Endothelial cell of umbilical vein (primary cell): Measurements from ENCODE around the gene RFX1. TPM values are rescaled to one million over a fixed set of nuclear protein-coding genes. Genes with fewer than 3 reads are reported as not detected.

Experiments used
- BruUV-seq: library from RNA; stranded (reverse); fragments of 400-500 nt; replicated peaks from 2 replicates; lab custom pipeline; 2021; lab: Mats Ljungman, UMichigan
- CTCF ChIA-PET: fragments of 300-600, 350-600 bp; sonication (Branson Sonifier 250); formaldehyde crosslinking; loops from one replicate; lab custom pipeline; 2021; ENCODE audit warnings: antibody characterized with exemption, inconsistent platforms; lab: Charles Lee
- POLR2A ChIA-PET: fragments of 300-600, 350-600 bp; sonication (Branson Sonifier 250); formaldehyde crosslinking; loops from one replicate; lab custom pipeline; 2021; ENCODE audit warnings: antibody characterized with exemption, inconsistent platforms; lab: Charles Lee
- DNase-seq: peaks from one replicate; pipeline ENCODE4 v3.0.0-alpha.2; 2011; ENCODE audit warnings: low read depth, low spot score
- FAIRE-seq: peaks from 2 replicates; lab custom pipeline; 2011; peaks lifted over from hg19 to GRCh38; lab: Jason Lieb, UNC
- H2AFZ ChIP-seq: 2 replicates; pipeline ENCODE4 v1.6.0; 2012; ENCODE audit warnings: low read depth, low read length, control low read depth, inconsistent platforms
- H3K27ac ChIP-seq: 2 replicates; pipeline ENCODE4 v1.5.1; 2011; ENCODE audit warnings: low read depth, mild to moderate bottlenecking, control low read depth, low read length, moderate library complexity; ENCODE audit not compliant: insufficient read depth
- H3K27me3 ChIP-seq, 2 experiments: 2 replicates each; pipeline versions ENCODE4 v1.6.0 to v1.6.1; 2011; ENCODE audit warnings: low read length in 2 of 2, mixed read lengths in 1 of 2; ENCODE audit not compliant: control insufficient read depth in 2 of 2, insufficient read depth in 2 of 2
- H3K36me3 ChIP-seq, 2 experiments: 2 replicates in 1 of 2; 3 replicates in 1 of 2; pipeline ENCODE4 v1.5.1; 2011; ENCODE audit warnings: low read length in 2 of 2, mild to moderate bottlenecking in 1 of 2, moderate library complexity in 1 of 2; ENCODE audit not compliant: control insufficient read depth in 2 of 2, insufficient read depth in 2 of 2; ENCODE audit errors: extremely low read depth in 1 of 2
- H3K4me1 ChIP-seq: 3 replicates; pipeline ENCODE4 v1.5.1; 2011; ENCODE audit warnings: mild to moderate bottlenecking, low read length; ENCODE audit not compliant: control insufficient read depth, insufficient read depth; ENCODE audit errors: extremely low read depth
- H3K4me2 ChIP-seq: 2 replicates; pipeline ENCODE4 v1.6.1; 2011; ENCODE audit warnings: low read length, control low read depth, mixed read lengths; ENCODE audit not compliant: insufficient read depth
- H3K4me3 ChIP-seq, 3 experiments: fragments of 200-600 bp in 1 of 3; sonication (generic), shearing (Covaris generic) in 1 of 3; replicated peaks in 1 of 3; 2 replicates each; pipeline ENCODE4 v1.5.1; 2011 to 2016; ENCODE audit warnings: control low read depth in 3 of 3, low read length in 3 of 3, mild to moderate bottlenecking in 2 of 3, inconsistent platforms in 1 of 3, low read depth in 1 of 3, moderate library complexity in 1 of 3; ENCODE audit not compliant: insufficient read depth in 1 of 3
- H3K79me2 ChIP-seq: 2 replicates; pipeline ENCODE4 v1.6.0; 2012; ENCODE audit warnings: low read length, inconsistent platforms; ENCODE audit not compliant: control insufficient read depth, insufficient read depth
- H3K9ac ChIP-seq: replicated peaks from 2 replicates; pipeline ENCODE3; 2011; ENCODE audit warnings: low read length, control low read depth; ENCODE audit not compliant: insufficient read depth; ENCODE audit errors: extremely low read depth
- H3K9me1 ChIP-seq: replicated peaks from 3 replicates; pipeline ENCODE4 v1.6.0; 2011; ENCODE audit warnings: mild to moderate bottlenecking, low read length; ENCODE audit not compliant: control insufficient read depth, insufficient read depth; ENCODE audit errors: extremely low read depth
- H3K9me3 ChIP-seq: replicated peaks from 2 replicates; pipeline ENCODE4 v1.5.1; 2012; ENCODE audit warnings: low read length, inconsistent platforms; ENCODE audit not compliant: control insufficient read depth, insufficient read depth
- H4K20me1 ChIP-seq: replicated peaks from 2 replicates; pipeline ENCODE3; 2011; ENCODE audit warnings: mild to moderate bottlenecking, low read length; ENCODE audit not compliant: control insufficient read depth, insufficient read depth; ENCODE audit errors: extremely low read depth
- EZH2 ChIP-seq: IDR thresholded peaks from 2 replicates; pipeline ENCODE4 v1.6.1; 2012; ENCODE audit warnings: borderline replicate concordance, low read depth, mild to moderate bottlenecking, moderate library complexity, low read length, inconsistent platforms; ENCODE audit not compliant: severe bottlenecking
- FOS ChIP-seq: IDR thresholded peaks from 2 replicates; pipeline ENCODE4 v1.6.1; 2011; ENCODE audit warnings: mild to moderate bottlenecking, low read length, moderate library complexity, borderline replicate concordance; ENCODE audit not compliant: insufficient read depth
- GATA2 ChIP-seq: IDR thresholded peaks from 2 replicates; pipeline ENCODE4 v1.7.0; 2011; ENCODE audit warnings: low read depth, mild to moderate bottlenecking, moderate library complexity, mixed read lengths, low read length; ENCODE audit not compliant: insufficient read length, insufficient read depth
- JUN ChIP-seq: IDR thresholded peaks from 2 replicates; pipeline ENCODE4 v1.6.1; 2011; ENCODE audit warnings: borderline replicate concordance, low read depth; ENCODE audit not compliant: insufficient read length, insufficient read depth
- MYC ChIP-seq: IDR thresholded peaks from one replicate; pipeline ENCODE4 v1.6.1; 2011; ENCODE audit warnings: mild to moderate bottlenecking, low read depth, low read length
- POLR2A ChIP-seq: IDR thresholded peaks from 2 replicates; pipeline ENCODE4 v1.6.1; 2012; ENCODE audit warnings: low read depth, mild to moderate bottlenecking, control low read depth, low read length
- POLR2AphosphoS5 ChIP-seq: IDR thresholded peaks from 2 replicates; pipeline ENCODE4 v1.6.1; 2012; ENCODE audit warnings: low read depth, mild to moderate bottlenecking, control low read depth, low read length, moderate library complexity; ENCODE audit not compliant: insufficient read depth
- dilution Hi-C: fragments of 300-500 bp; cut with MboI; formaldehyde crosslinking; loops from one replicate; pipeline ENCODE4 v1.15.0; 2019; ENCODE audit warnings: low sequenced_read_pairs; ENCODE audit not compliant: extremely low pct_ligation_motif_present
- intact Hi-C: fragments of 100-400 bp; cut with micrococcal nuclease; formaldehyde crosslinking; loops from one replicate; pipeline ENCODE4 v1.10.0; 2022
- polyA plus RNA-seq, 4 experiments: library from polyadenylated mRNA; depleted of rRNA in 3 of 4; stranded (reverse) in 3 of 4; unstranded in 1 of 4; fragments of >200 nt; gene quantifications; 2 replicates each; pipeline versions ENCODE4 v1.2.1 to v1.2.3, GENCODE V29; 2011 to 2012; ENCODE audit warnings: missing spikeins in 1 of 4
- total RNA-seq: library from RNA; stranded (reverse); gene quantifications from 2 replicates; pipeline ENCODE4 v1.2.3, GENCODE V29; 2021
- TF ChIP-seq, protein P1 (sequence below): IDR thresholded peaks from 2 replicates; pipeline ENCODE4 v1.6.1; 2011; ENCODE audit not compliant: insufficient read depth, insufficient read length
- TF ChIP-seq, protein P2 (sequence below), 2 donors: IDR thresholded peaks; 1 replicate in 1 of 2; 2 replicates in 1 of 2; pipeline ENCODE4 v1.5.1; 2011; ENCODE audit warnings: low read length in 2 of 2, mild to moderate bottlenecking in 2 of 2, moderate library complexity in 2 of 2, control low read depth in 1 of 2, inconsistent platforms in 1 of 2, low read depth in 1 of 2; ENCODE audit not compliant: insufficient read depth in 1 of 2; ENCODE audit errors: extremely low read depth in 1 of 2

RFX1 gene
- total and polyA plus RNA-seq, 2 donors (not counting 3 experiments of a cell fraction or from before 2014, with no cell fraction given): 2.3 to 14.7 TPM

DNA sequence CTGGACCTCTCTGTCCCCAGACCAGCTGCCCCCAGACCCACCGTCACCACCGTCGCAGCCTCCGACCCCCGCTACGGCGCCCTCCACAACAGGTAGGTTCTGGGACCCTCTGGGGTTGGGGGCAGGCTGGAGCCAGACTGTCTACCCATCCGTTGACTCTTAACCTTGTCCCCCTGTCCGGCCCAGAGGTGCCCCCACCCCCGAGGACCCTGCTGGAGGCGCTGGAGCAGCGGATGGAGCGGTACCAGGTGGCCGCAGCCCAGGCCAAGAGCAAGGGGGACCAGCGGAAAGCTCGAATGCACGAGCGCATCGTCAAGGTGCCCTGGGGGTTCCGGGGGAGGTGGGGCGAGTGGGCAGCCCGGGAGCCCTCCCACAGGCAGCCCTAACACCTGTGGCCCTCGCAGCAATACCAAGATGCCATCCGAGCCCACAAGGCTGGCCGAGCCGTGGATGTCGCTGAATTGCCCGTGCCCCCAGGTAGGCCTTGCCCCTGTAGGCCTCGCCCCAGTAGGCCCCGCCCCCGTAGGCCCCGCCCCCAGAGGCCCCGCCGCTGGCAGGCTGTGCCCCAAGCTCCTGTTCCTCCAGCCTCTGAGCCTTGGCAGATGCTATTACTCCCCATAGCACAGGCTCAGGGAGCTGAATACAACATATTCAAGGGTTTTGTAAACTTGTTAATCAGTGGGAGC is 87.3 kb downstream of the RFX1 start:
- no peak overlapping the region for H3K9ac ChIP-seq
- POLR2A ChIA-PET: no interaction called here
- no TSS peak for BruUV-seq
- DNase-seq: no peak
- no peak overlapping the region for H3K27ac ChIP-seq
- intact Hi-C loops: no loop called here
- no peaks in the 10 kb centered on the region for H4K20me1 ChIP-seq
- H2AFZ ChIP-seq: no peak overlapping the region
- no peak overlapping the region for H3K4me2 ChIP-seq
- CTCF ChIA-PET: interaction anchor here (1.0 to 1.1 kb wide), 2 partner anchors 8 to 9 kb away, joined by 3 read pairs; no protein-coding TSS in a partner anchor
- dilution Hi-C loops: no loop called here
- no peak for FAIRE-seq
- H3K4me1 ChIP-seq: no peaks in the 10 kb centered on the region
- H3K27me3 ChIP-seq: no peaks in the 10 kb centered on the region
- TF ChIP-seq POLR2AphosphoS5 (no peak), MYC (no peak), FOS (no peak), EZH2 (no peak), GATA2 (no peak), POLR2A (no peak), JUN (no peak)
- TF ChIP-seq, protein P1, sequence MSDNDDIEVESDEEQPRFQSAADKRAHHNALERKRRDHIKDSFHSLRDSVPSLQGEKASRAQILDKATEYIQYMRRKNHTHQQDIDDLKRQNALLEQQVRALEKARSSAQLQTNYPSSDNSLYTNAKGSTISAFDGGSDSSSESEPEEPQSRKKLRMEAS: no peak
- TF ChIP-seq, protein P2, sequence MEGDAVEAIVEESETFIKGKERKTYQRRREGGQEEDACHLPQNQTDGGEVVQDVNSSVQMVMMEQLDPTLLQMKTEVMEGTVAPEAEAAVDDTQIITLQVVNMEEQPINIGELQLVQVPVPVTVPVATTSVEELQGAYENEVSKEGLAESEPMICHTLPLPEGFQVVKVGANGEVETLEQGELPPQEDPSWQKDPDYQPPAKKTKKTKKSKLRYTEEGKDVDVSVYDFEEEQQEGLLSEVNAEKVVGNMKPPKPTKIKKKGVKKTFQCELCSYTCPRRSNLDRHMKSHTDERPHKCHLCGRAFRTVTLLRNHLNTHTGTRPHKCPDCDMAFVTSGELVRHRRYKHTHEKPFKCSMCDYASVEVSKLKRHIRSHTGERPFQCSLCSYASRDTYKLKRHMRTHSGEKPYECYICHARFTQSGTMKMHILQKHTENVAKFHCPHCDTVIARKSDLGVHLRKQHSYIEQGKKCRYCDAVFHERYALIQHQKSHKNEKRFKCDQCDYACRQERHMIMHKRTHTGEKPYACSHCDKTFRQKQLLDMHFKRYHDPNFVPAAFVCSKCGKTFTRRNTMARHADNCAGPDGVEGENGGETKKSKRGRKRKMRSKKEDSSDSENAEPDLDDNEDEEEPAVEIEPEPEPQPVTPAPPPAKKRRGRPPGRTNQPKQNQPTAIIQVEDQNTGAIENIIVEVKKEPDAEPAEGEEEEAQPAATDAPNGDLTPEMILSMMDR (IDR thresholded peaks at IDR 0.05; ENCODE audit: extremely low read depth in 1 of 2, insufficient read depth in 1 of 2, low read depth in 1 of 2, low read length in 2 of 2): no peak
- H3K4me3 ChIP-seq: no peak overlapping the region
- H3K9me1 ChIP-seq: no peaks in the 10 kb centered on the region
- H3K36me3 ChIP-seq: peaks cover 5 to 30% of the 10 kb centered on the region in 2 experiments
- H3K9me3 ChIP-seq: no peaks in the 10 kb centered on the region
- no peaks in the 10 kb centered on the region for H3K79me2 ChIP-seq
